GM18520 (cell line): ENCODE results near the gene MPZL2.

ENCODE experiments used
- ATAC-seq: cut with Tn5 transposase; IDR thresholded peaks from one replicate; pipeline ENCODE4 v1.9.1; 2021; ENCODE audit not compliant: unreplicated experiment

The MPZL2 gene

GRCh38 chr11:118243993-118244762, 19.9 kb downstream of the MPZL2 start:
- ATAC-seq = no peak

- no peak for ATAC-seq
These were observed 20.9 kb downstream of the MPZL2 start for GRCh38 chr11:118243161-118243560.

- ATAC-seq = no peak
These were observed 22.4 kb downstream of the MPZL2 start for GRCh38 chr11:118241764-118242098.

GRCh38 chr11:118240999-118241763, 22.9 kb downstream of the MPZL2 start:
- peak; percentile 87 for ATAC-seq

GRCh38 chr11:118239509-118240205, 24.4 kb downstream of the MPZL2 start:
- no peak for ATAC-seq

GRCh38 chr11:118238929-118239328, 25.2 kb downstream of the MPZL2 start:
- ATAC-seq = no peak

GRCh38 chr11:118238421-118238820, 25.7 kb downstream of the MPZL2 start:
- ATAC-seq = no peak

- no peak for ATAC-seq
These were observed 27.9 kb downstream of the MPZL2 start for GRCh38 chr11:118236170-118236569.

- ATAC-seq = no peak
These were observed 29.3 kb downstream of the MPZL2 start for GRCh38 chr11:118234833-118235232.

- no peak for ATAC-seq
These were observed 30.2 kb downstream of the MPZL2 start for GRCh38 chr11:118233850-118234249.

- ATAC-seq = no peak
These were observed 30.7 kb downstream of the MPZL2 start for GRCh38 chr11:118233377-118233776.

- no peak for ATAC-seq
These were observed 31.4 kb downstream of the MPZL2 start for GRCh38 chr11:118232659-118233058.

- ATAC-seq = no peak
These were observed 32.6 kb downstream of the MPZL2 start for GRCh38 chr11:118231461-118231860.

GRCh38 chr11:118230088-118230487, 34.0 kb downstream of the MPZL2 start:
- no peak for ATAC-seq

GRCh38 chr11:118229274-118229847, 34.7 kb downstream of the MPZL2 start:
- ATAC-seq = no peak

- peak; percentile 56 for ATAC-seq
These were observed 36.0 kb downstream of the MPZL2 start for GRCh38 chr11:118227865-118228785.

- no peak for ATAC-seq
These were observed 37.3 kb downstream of the MPZL2 start for GRCh38 chr11:118226781-118227180.

GRCh38 chr11:118226296-118226695, 37.8 kb downstream of the MPZL2 start:
- ATAC-seq = no peak

GRCh38 chr11:118224511-118225188, 39.4 kb downstream of the MPZL2 start, which contains the start of gene JAML:
JAML (minus strand) TSS chr11:118225011; CDS start chr11:118214866, 10,145 bp downstream.
- peak; percentile 32 for ATAC-seq

GRCh38 chr11:118223992-118224391, 40.1 kb downstream of the MPZL2 start:
- ATAC-seq = no peak
